ENCODE data around the gene ARFGEF2.
"Not testable (repeated sequence)": the region's sequence is repeated elsewhere in the genome, so short reads cannot be mapped to it uniquely, and the experiment has no call there.

ARFGEF2 gene

DNA sequence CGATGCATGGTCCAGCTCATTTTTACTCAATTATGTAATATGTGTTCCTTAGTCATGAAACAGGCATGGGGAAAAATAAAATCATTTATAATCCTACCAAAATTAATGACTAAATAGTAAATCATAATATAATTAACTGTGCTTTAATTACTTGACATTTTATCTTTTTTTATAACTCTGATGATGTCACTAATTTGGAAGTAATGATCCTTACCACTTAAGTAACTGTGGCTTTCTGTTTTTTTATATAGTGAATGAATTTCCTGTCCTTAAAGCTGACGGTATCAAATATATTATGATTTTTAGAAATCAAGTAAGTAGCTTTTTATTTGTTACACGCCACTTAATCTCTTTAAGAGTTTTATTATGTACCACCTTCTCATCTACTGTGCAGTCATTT, 156.8 kb downstream of the ARFGEF2 start:
- no peak for DNase-seq (ENCODE audit: low read depth)

DNA sequence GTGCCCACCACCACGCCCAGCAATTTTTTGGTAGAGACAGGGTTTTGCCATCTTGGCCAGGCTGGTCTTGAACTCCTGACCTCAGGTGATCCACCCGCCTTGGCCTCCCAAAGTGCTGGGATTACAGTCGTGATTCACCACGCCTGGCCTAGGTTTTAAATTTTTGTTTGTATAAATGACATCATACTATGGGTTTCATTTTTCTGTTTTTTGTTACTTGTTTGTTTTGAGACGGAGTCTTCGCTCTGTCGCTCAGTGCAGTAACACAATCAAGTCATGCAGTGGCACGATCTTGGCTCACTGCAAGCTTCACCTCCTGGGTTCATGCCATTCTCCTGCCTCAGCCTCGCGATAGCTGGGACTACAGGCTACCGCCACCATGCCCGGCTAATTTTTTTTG, 160.8 kb downstream of the ARFGEF2 start:
- DNase-seq (ENCODE audit: low read depth), result not testable (repeated sequence)

Measured in activated T-helper 9 cell treated with anti-CD3 and anti-CD28 coated beads, Interleukin-2, amount 50 U/mL, for 16 hours (primary cell).